ENCODE measurements around the gene PGBD5.

The PGBD5 gene

DNA sequence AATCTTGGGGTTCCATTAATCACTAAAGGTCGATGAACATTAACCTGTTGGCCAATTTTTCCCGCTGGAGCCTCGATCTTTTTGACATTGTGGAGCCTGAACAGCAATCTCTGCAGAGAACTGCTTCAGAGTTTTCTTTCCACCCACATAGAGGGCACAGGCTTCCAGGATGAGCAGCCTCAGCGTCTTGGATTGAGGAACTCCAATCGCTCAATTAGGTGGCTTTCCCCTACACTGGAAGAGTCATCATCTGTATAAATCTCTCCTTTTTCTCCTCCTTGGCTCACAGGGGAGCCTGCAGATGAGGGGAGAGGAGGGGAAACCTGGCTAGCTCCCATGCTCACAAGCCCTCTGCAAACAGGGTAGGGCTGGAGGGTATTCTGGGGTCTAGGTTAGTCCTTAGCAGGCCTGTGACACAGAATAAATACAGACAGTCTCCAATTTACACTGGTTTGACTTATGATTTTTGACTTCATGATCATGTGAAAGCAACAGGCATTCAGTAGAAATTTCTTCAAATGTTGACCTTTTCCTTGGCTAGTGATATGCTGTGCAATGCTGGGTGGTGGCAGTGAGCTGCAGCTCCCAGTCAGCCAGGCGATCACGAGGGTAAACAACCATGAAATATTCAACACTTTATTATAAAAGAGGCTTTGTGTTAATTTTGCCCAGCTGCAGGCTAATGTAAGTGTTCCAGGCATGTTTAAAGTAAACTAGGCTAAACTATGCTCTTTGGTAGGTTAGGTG, 80.8 kb downstream of the PGBD5 start:
- DNase-seq: no peak

DNA sequence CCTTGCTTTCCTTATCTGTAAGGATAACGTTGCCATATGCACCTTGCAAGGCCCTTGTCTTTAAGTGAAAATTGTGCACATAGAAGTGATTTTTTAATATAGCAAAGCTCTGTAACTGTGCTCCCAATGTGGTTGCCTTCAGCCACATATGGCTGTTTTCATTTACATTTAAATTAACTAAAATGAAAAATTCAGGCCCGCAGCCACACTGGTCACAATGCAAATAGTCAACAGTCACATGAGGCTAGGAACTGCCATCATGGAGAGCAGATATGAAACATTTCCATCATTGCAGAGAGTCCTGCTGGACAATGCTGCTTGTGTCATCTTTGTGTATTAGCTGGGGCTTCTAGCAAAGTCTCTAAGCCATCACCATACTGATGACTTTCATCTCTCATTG, 83.4 kb downstream of the PGBD5 start:
- DNase-seq: no peak

DNA sequence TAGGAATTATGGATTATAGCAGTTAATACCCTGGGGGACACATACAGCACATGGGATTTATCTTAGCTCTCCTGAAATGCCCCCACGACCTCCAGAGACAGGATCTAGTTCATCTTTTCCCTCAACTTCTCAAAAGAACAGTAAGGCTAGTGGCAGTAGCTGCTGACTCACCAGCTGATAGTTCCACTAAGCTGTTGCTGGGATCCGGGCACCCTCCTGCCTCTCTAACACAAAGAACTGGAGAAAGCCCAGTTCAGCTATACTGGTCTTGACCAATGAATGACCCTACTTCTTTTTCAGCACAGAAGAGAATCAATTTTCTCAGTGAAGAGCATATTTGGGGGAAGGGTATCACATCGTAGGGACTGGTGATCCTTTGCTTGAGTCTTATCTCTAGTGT, 84.1 kb downstream of the PGBD5 start:
- no peak for DNase-seq

DNA sequence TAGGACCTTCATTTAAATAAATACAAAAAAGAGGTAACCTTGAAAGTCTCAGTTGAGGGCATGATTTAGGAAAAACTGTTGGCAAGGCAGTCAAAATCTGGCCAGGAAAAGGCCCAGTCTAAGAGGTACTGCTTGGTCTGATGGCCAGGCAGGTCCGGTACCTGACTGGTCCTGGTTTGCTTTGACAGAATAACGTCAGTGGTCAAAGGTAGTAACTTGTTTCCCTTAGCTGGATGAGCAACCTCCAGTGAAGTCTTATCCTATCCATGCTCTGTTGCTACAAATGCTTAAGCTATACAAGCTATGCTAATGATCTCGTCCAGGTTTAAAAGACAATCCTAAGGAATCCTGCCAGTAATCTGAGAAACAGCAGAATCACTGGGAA, 85.0 kb downstream of the PGBD5 start:
- no peak for DNase-seq

DNA sequence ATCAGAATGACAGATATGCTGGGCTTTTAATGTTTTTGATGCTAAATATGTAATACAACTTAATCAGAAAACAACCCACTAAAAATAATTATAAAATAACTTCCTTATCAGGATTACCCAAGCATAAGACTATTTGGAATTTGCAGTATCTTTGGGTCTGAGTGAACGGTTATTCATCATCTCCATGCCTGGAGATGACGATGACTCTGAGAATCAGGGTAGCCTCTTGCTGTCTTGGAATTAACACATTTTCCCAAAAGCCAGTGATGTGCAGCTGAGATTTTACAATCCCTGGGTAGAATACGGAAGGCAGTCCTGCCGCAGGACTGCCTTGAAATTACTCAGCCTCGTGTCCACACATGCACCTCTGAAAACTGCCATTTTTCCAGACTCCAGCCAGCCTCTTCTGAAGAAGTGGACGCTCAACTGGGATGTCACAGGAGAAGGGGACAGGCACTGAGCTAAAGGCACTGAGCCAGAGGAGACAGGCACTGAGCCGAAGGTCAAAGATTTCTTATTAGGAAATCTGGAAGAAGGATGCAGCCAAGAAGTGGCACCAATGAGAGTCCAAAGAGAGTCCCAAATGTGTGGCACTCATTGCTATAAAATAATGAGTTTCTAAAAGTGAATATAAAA, 85.5 kb downstream of the PGBD5 start:
- no peak for DNase-seq

DNA sequence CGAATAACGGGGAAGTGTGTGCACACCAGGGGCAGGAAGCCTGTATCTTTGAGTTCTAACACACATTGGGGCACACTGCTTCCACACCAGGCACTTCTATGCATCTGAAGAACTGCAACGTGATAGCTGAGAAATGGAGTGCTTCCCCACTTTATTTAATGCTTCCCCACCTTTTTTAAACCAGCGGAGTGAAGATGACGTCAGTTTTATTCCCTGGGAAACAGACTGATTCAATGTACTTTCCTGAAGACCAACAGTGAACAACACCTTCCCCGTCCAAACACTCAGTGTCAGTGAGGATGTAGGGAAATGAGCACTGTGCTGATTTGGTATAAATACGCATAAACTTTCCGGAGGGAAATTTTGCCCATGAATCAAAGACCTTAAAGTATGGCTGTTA, 87.1 kb downstream of the PGBD5 start:
- DNase-seq: no peak

DNA sequence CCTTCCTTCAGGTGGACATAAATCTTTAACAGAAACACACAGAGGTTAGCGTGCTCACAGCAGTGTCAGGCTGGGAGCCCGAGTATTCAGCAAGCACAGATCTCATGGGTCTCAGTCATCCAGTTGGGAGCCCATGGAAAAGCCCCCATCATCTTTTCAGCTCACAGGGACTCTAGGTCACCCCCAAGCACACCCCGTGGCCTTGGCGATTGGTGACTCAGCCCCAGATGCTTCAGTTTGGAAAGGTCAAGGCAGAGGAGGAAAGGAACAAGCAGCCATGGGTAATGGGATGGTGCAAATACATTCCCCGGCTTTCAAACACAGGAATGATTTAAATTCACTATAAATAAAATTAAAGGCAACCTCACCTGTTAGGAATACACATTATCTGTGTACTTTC, 88.9 kb downstream of the PGBD5 start:
- no peak for DNase-seq

DNA sequence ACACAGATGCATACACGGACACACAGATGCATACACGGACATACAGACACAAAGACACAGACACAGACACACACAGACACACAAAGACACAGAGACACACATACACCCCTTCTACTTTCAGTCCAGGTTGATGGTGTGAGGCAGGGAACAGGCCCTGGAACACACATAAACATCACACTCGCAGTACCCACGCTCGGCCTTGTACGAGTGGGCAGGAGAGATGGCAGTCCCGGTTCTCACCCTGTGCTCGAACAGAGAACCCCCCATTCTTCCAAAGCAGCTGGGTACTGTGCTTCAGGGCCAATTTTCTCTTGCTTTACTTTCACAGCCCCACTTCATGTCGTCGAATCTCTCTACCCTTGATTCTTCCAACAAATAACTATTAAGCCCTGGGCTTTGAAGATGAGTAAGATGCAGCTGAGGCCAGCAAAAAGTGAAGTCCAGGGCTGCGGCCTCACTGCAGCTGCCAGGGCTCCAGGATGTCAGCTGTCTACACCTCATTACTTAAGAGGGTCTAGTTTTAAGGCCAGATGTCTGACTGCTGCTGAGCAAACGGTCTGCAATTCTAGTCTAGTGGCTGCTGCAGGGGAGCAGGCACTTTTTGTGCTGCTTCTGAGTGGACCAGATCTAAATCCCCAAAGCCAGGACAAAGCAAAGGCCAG, 90.1 kb downstream of the PGBD5 start:
- DNase-seq: no peak

DNA sequence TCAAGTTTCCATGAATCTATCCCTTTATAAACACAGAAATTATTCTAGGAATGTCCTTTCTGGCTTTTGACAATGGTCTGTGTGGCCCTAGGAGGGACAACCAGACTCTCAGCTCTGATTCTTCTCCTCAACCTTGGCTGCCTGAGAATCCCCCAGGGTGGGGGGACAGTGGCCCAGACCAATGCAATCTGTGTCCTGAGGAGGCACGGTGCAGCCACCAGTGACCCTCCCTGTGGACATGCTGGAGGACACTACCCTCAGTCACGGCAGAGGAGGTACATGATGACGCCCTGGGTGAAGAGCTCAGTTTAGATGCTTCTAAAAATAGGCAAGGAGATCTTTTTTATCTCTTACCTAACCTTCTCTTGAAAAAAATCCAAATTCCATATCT, 91.7 kb downstream of the PGBD5 start:
- no peak for DNase-seq

DNA sequence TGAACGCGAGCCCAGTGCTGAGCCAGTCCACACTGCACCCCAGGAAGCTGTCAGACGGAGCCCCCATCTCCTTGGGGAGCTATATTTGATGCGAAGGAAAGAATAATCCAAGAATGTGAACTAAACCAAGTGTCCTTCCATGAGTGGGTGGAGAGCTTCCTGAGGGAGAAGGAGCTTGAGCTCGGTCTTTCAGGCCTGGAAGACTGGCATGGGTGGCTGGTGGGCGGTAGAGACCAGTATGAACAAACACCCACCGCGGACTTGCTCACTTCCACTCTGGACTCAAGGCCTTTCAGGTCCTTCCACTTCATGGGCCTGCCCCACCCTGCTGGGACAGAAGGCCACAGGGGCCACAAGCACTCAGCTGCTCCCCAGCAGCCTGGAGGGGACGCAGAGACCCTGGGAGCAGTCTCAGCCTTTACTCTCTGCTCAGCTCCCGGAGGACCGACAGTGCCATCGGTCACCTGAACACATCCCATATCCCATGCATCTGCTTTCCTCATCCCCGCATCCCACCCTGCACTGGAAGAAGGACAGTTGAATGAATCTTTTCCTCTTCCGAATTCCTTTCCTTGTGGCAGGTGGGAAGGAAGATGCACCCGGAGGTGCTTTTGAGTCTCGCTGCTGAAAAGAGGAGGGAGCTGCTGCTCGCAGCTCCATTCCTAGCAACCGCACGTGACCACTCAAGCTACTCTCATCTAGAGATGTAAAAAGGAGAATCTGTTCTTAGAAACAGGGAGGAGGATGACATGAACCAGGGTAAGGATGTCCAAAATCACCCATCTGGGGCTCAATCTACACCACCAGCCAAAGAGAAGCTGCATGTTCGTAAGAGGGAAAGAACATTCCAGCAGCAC, 92.3 kb downstream of the PGBD5 start:
- DNase-seq: no peak

DNA sequence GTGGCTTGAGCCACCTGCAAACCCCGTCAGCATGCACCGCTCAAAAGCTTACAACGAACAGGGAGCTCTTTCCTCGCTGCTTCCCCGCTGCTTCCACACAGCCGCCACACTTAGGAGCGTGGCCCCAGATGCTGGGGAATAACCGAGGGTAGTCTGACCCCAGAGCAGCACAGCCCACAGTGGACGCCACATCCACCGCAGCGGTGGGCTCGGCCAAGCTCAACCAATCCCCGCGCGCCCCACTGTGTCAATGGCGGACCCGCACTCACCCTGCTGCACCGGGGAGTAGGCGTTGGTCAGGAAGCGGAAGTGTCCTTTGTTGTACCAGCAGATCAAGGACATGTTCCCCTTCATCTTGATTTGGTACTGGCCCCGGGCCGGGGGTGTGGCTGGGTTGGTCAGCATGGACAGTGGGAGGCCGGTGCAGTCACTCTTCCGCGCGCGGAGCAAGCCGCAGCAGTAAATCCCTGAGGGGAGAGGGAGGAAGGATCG, 93.5 kb downstream of the PGBD5 start:
- DNase-seq: no peak

DNA sequence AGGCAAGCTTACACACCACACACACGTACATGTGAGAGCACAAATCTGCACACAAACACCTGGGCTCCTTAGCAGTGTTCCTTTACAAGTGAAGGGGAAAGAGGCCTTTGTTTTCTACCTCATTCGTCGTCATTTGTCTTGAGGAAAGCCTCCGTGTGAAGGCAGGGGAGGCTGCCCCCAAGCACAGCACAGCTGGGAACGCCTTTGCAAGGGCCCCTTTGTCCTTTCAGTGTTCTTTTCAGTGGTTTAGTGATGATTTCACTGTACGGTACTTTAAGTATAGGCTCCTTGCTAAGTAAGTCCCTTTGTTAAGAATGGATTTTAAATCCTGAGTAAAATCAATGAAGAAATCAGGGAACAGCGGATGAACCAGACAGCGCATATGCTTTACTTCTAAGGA, 94.1 kb downstream of the PGBD5 start:
- no peak for DNase-seq

DNA sequence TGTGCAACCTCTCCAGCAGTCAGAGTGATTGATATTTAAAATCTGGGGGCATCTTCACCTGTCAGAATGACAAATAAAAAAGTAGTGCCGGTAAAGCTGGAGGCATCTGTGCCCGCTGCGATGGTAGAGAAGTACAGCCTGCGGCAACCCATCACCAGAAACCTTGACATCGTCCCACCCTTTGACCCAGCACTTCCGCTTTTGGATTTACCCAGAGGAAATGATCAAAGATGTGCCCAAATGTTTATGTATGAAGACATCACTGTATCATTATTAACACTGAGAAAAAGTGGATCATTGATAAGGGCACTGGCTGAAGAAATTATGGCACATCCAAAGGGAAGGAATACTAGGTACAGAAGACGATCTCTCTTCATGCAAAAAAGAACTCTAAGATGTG, 96.0 kb downstream of the PGBD5 start:
- no peak for DNase-seq

DNA sequence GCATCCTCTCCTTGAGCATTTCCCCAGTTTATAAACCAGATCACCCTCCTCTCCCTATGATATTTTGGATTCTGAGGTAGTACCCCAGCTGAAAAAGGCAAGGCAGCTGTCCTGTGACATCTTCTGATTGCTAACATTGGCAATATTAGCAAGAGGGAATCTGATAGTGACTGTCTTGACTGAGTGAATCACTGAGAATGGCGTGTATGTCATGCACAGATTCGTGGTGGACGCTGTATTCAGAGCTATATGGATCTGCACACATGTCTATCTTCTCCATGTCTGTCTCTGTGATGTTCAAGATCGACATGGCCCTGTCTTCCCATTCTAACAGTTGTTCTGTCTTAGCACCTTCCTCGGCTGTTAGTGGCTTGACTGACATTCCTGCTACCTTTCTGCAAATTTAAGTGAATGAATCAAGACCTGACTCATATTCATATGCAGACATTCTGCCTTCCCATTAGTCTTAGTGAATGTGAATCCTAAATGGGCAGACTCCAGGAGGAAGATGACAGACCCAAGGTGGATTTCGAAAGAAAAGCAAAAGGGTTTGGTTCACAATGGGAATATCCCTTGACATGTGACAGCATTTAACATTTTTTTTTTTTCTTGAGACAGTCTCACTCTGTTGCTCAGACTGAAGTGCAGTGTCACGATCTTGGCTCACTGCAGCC, 97.7 kb downstream of the PGBD5 start:
- no peak for DNase-seq

DNA sequence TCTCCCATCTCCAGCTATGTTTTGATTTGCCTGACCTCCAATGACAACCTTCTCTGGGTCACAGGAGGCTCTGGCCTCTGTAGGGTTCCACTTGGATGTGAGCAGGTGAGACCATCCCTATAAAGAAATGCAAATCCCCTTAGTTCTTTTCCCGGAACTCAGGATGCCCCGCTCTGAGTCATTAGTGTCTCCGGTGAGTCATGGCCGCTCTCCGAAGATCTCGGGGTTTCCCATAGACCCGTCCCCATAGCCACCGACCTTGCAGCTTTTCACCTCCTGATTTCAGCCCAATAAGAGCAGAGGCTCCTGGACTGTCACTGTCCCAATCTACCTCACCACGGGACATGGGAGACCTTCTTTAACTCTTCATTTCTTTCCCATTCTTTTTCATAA, 98.2 kb downstream of the PGBD5 start:
- DNase-seq: no peak

DNA sequence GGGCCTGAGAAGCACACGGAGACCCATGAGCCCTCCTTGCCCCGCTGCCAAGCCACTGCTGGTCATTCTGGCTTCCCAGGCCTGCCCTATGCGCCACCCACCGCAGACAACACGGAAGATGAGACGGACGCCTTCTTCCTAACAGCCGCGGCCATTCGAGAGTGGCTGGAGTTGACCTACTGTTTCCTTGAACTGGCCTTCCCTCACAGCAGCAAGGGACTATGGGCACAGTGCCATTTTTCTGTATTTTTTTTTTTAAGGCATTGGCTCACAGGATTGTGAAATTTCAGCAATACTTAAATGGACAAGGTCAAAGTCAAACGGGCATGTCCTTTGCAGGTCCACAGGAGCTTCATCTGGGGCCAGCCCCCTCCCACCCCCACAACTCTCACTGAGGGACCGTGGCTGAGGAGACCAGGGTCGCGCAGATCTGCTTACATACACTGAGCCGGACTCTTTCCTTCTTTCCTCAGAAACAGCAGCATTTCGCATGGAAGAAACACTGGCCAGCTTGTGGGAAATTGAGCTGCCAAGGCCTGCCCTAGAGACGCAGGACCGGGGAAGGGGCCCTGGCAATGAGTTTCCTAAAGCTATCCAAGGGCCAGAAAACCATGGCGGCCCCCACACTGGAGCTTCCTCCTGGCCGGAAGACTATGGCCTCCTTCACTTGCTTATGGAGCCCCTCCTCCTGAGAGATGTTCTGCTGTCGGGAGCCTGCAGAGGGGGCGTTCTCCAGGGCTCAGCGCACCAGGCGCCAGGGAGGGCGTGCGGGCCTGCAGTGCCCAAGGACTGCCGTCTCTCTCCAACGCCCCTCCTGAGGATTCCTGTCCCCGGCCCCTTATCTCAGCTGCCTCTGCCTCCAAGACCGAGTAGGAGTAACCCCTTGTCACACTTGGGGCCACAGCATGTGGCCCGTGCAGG, 98.9 kb downstream of the PGBD5 start:
- no peak for DNase-seq

DNA sequence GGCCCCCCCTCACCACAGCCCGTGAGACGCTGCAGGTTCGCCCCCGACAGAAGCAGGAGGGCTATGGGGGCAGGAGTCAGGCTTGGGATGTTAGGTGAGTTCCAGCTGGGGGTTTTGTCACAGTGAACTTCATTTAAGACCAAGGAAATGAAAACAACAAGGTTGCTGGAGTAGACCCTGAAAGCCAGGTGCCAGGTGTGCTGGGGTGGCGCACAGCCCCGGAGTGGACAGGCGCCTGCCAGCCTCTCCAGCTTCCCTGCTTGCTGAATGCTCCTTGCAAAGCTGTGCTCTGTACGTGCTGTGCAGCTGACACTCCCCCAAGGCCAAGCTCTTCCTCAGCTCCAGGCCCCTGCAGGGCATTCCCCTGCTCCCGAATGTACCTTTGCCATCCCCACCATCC, 102.4 kb downstream of the PGBD5 start:
- no peak for DNase-seq

DNA sequence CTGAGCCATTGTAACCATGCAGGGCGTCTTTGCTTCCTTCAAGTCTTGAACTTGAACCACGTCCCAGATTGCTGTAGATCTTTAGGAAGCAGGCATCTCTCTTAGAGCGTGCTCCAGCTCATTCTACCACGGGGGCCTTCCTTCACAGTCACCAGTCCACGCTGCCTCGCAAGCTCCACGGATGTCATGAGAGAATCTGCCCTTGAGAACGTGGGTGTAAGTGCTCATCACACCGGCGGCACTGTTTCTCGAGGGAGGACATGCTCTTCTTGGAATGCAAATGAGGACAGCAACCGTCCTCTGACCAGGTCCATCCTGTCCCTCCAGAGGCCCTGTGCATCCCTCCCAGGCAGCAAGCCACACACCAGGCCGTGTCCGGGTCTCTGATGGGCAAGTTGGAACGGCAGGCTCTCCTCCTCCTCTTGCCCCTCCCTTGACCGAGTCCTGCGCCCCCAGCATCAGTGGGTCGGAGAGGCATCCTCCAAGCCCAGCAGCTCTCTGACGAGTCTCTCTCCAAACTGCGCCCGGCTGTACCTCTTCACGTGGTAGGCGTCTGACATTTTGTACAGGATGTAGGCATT, 103.1 kb downstream of the PGBD5 start:
- DNase-seq: no peak

DNA sequence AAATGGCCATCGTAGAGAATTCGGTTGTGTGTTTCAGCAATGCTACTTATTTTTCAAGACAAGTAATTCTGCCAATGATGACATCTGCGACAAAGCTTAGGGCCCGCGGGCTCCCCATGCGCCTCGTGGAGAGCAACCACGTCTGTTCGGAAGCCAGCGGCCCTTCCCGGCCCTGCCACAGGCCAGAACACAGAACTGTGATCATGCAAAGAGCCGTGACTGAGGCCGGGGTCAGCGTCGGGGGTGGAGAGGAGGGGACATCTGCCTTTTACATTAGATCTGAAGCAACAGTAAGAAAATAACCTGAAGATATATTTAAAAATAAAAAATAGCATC, 103.7 kb downstream of the PGBD5 start:
- DNase-seq: no peak

DNA sequence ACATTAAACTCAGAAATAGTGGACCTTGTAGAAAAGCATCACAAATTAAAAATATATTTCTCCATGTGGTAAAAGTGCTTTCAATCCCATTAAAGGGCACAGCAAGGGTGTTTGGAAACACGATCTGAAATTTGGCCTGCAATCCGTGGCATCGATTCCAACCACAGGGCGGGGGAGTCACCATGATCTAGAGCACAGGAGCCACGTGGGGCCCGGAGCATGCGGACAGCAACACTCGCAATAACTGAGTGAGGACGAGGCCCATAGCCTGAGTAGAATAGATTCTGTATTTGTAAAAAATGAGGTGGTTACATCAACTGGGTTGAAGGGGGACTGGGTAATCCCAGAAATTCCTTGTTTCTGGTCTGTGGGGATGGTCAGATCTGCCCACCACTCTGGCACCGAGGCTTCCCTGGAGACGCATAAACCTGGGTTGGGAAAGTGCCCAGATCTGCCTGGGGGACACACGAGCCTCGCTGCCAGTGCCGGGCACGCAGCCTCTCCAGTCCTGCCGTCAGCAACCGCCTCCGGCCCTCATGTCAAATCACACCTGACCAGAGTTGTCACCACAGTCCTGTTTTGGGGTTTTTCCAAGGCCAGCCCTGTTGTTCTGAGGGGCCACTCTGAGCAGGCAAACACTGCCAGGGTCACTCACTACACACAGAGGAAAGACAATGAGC, 104.3 kb downstream of the PGBD5 start:
- no peak for DNase-seq

DNA sequence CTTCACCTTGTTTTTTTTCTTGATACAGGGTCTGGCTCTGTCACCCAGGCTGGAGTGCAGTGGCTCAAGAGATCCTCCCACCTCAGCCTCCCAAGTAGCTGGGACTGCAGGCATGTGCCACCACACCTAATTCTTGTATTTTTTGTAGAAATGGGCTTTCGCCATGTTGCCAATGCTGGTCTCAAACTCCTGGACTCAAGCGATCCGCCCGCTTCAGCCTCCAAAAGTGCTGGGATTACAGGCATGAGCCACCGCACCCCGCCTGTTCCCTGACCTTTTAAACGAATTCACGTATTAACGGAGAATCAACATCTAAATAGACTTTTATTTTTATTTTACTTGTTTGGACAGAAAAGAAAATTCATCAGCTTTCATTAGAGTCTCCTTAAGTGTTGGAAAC, 104.8 kb downstream of the PGBD5 start:
- DNase-seq: no peak
